Gastrocnemius medialis (tissue), 4 donors: ENCODE measurements around the gene KCNQ1.

Experiments used
- POLR2A ChIP-seq, 2 donors: fragments of 450-650 bp; IDR thresholded peaks; one replicate each; pipeline ENCODE4 v1.6.1; 2017; ENCODE audit warnings: antibody characterized with exemption in 2 of 2, mild to moderate bottlenecking in 2 of 2, moderate library complexity in 2 of 2
- TF ChIP-seq, protein P1 (sequence below), 5 experiments: fragments of 450-650 bp in 3 of 5; fragments of 200-600 bp in 2 of 5; sonication (generic) in 2 of 5; IDR thresholded peaks in 4 of 5; conservative IDR thresholded peaks in 1 of 5; 1 replicate in 4 of 5; 2 replicates in 1 of 5; pipeline ENCODE4 v1.5.1; 2016 to 2019; ENCODE audit warnings: antibody characterized with exemption in 5 of 5, mild to moderate bottlenecking in 3 of 5, moderate library complexity in 3 of 5

DNA sequence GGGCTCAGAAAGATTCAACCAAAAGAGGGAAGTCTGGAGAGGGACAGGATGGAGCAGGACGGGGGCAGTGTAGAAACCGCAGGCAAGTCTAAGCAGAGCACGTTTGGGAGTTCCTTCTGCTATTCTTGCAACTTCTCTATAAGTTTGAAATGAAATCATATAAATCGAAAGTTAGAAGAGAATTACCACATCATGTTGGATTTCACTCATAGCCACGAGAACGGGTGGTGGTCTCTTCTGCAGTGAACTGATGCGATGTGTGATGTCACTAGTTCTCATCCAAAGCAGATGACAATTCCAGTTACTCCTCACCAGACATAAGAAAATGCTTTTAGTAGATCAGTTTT, 36.0 kb downstream of the KCNQ1 start:
- TF ChIP-seq POLR2A (IDR thresholded peaks at IDR 0.05): no peak
- TF ChIP-seq, protein P1, sequence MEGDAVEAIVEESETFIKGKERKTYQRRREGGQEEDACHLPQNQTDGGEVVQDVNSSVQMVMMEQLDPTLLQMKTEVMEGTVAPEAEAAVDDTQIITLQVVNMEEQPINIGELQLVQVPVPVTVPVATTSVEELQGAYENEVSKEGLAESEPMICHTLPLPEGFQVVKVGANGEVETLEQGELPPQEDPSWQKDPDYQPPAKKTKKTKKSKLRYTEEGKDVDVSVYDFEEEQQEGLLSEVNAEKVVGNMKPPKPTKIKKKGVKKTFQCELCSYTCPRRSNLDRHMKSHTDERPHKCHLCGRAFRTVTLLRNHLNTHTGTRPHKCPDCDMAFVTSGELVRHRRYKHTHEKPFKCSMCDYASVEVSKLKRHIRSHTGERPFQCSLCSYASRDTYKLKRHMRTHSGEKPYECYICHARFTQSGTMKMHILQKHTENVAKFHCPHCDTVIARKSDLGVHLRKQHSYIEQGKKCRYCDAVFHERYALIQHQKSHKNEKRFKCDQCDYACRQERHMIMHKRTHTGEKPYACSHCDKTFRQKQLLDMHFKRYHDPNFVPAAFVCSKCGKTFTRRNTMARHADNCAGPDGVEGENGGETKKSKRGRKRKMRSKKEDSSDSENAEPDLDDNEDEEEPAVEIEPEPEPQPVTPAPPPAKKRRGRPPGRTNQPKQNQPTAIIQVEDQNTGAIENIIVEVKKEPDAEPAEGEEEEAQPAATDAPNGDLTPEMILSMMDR (IDR thresholded peaks at IDR 0.05 in 4 of 5, conservative IDR thresholded peaks at IDR 0.05 in 1 of 5): no peak
